Mucosa of rectum (tissue), 2 donors: Measurements from ENCODE around the gene NR2F1-AS1.

Experiments used
- H3K27ac ChIP-seq, 2 donors: one replicate each; pipeline ENCODE4 v1.7.0; 2013; ENCODE audit warnings: inconsistent platforms in 2 of 2, low read depth in 2 of 2, low read length in 2 of 2
- H3K27me3 ChIP-seq, 2 donors: one replicate each; pipeline ENCODE4 v1.7.0; 2013; ENCODE audit warnings: low read length in 2 of 2; ENCODE audit not compliant: control insufficient read depth in 2 of 2, insufficient read depth in 2 of 2
- H3K36me3 ChIP-seq, 2 donors: one replicate each; pipeline ENCODE4 v1.7.0; 2013; ENCODE audit warnings: low read length in 2 of 2; ENCODE audit not compliant: control insufficient read depth in 2 of 2, insufficient read depth in 2 of 2
- H3K4me1 ChIP-seq, 2 donors: one replicate each; pipeline ENCODE4 v1.7.0; 2013; ENCODE audit warnings: low read length in 2 of 2, mild to moderate bottlenecking in 1 of 2; ENCODE audit not compliant: control insufficient read depth in 2 of 2, insufficient read depth in 2 of 2
- H3K4me3 ChIP-seq, 2 donors: one replicate each; pipeline ENCODE4 v1.7.0; 2013; ENCODE audit warnings: low read length in 2 of 2
- H3K9ac ChIP-seq, 2 donors: one replicate each; pipeline ENCODE4 v1.7.0; 2013; ENCODE audit warnings: low read length in 2 of 2, low read depth in 1 of 2, mild to moderate bottlenecking in 1 of 2
- H3K9me3 ChIP-seq, 2 donors: one replicate each; pipeline ENCODE4 v1.7.0; 2013; ENCODE audit warnings: low read length in 2 of 2; ENCODE audit not compliant: control insufficient read depth in 2 of 2
- donor health status: healthy.
- donor health status: Normal muscosa, but diverticular disease.

NR2F1-AS1 gene

DNA sequence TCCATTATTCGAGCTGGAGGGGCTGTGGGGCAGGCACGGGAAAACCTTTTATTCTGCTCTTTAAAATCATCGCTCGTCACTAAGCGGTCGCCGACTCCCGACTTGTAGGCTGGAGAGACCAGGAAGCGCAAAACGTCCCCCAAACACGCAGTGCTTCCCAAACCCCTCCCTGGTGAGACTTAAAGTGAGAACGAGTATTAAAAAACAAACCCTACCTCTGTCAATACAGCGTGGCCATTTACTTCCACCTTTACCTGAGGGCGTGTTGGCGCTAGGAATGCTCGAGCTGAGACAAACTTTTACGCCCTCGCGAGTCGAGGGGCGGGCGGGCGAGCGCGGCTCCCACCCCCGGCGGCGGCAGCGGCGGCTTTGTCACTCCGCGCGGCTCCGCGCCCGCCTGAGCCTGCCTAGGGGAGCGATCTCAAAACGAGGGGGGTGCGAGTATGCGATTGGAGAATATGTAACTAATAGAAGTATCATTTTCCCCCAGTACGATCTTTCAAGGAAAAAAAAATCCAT, at the start of gene NR2F1-AS1:
NR2F1-AS1 (minus strand) TSS at position 293 of the 519 bp plus-strand sequence.
- Histone ChIP-seq H3K27ac (peak within 1 kb of the TSS; percentile 71 to 72), H3K4me3 (peak within 1 kb of the TSS; percentile 69 to 74), H3K4me1 (peaks cover 14 to 22% of the 10 kb centered on the region in 2 donors), H3K27me3 (peaks cover 44 to 52% of the 10 kb centered on the region in 2 donors), H3K36me3 (no peaks in the 10 kb centered on the region), H3K9me3 (no peaks in the 10 kb centered on the region), H3K9ac (peak within 1 kb of the TSS; percentile 52 to 72)

DNA sequence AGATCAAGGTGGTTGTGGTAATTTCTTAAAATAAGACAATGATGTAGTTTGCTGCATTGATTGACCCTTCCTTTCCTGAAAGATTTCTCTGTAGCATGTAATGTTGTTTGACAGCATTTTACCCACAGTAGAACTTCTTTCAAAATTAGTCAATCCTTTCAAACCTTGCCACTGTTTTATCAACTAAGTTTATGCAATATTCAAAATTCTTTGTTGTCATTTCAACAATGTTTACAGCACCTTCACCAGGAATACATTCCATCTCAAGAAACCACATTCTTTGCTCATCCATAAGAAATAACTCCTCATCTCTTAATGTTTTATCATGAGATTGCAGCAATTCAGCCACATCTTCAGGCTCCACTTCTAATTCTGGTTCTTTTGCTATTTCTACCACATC, 45.8 kb upstream of the NR2F1-AS1 start:
- H3K27ac ChIP-seq = no peak overlapping the region
- H3K9me3 ChIP-seq = no peaks in the 10 kb centered on the region
- peaks cover 0 to 3% of the 10 kb centered on the region in 2 donors for H3K27me3 ChIP-seq
- no peaks in the 10 kb centered on the region for H3K36me3 ChIP-seq
- H3K4me1 ChIP-seq = no peaks in the 10 kb centered on the region
- H3K9ac ChIP-seq = no peak overlapping the region
- no peak overlapping the region for H3K4me3 ChIP-seq

DNA sequence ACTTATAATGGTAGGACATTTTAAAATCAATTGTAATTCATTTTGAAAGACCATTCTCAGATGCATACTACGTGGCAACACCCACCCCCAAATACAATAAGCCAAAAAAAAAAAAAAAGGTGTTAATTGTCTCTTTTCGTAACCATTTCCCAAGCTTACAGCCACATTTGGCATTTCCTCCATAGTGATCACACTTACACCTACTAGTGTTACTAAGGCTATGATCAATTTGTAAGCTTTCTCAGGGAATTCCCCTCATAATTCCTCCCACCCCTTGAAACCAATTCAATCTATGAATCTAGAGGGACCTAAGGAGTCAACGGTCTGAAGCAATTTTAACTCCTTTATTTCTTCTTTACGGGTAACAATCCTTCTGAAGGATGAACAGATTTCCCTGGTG, 42.1 kb upstream of the NR2F1-AS1 start:
- H3K9ac ChIP-seq = no peak overlapping the region
- no peaks in the 10 kb centered on the region for H3K36me3 ChIP-seq
- no peaks in the 10 kb centered on the region for H3K9me3 ChIP-seq
- peaks cover 0 to 3% of the 10 kb centered on the region in 2 donors for H3K27me3 ChIP-seq
- H3K4me3 ChIP-seq = no peak overlapping the region
- H3K27ac ChIP-seq = no peak overlapping the region
- H3K4me1 ChIP-seq = peaks cover 0 to 3% of the 10 kb centered on the region in 2 donors

DNA sequence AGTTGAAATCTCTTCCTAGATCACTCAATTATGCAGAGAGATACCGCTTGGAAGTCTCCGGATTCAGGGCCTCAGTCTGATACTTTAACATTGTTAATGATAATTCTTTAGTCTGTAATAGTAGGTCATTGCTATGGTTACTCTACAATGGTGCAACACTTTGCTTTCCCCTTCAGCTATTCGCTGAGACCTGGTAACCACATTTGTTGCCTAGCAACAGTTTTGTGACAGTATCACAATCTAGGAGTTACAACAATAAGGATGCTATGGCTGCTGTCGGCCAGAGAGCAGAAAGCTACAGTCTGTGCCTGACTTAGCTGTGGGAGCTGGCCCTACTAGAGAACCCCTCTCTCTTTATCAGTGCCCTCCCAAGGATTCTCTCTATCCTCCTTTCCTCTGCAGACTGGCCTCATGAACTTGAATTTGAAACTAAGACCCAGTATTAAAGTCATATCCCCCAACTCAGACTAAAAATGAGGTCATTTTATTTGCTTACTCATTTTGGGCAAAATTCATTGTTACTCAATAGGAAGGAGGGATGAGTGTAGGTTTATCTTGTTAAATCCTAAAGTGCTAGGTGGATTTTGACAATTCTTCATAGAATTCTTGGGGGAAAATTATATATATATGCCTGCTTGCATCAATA, 41.3 kb upstream of the NR2F1-AS1 start:
- Histone ChIP-seq H3K27ac (no peak overlapping the region), H3K4me1 (peaks cover 0 to 3% of the 10 kb centered on the region in 2 donors), H3K4me3 (no peak overlapping the region), H3K27me3 (peaks cover 0 to 3% of the 10 kb centered on the region in 2 donors), H3K9ac (no peak overlapping the region), H3K36me3 (no peaks in the 10 kb centered on the region), H3K9me3 (no peaks in the 10 kb centered on the region)

DNA sequence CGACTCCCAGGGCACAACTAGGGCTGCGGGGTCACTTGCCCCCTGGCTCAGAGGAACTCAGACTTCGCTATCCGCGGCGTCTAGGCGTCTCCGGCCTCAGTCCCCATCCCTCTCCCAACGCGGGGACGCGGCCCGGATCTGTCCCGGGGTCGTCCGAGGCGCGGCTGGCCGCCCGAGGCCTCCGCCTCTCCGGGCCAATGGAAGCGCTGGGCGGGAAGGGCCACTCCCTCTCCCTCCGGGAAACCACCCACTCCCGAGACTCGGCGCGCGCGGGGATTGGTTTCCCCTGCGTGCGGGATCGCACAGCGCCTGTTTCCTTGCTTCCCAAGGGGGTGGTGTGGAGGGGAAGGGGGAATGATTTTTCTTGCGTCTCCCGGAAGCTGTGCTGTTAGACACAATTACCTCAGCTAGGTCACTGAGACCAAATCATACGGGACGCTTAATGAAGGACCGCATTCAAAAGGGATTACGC, 40.3 kb upstream of the NR2F1-AS1 start:
- Histone ChIP-seq H3K9me3 (no peaks in the 10 kb centered on the region), H3K9ac (peak overlapping the region in 1 of 2 donors; percentile 57), H3K4me3 (peak overlapping the region; percentile 70 to 71), H3K27me3 (peaks cover 0 to 3% of the 10 kb centered on the region in 2 donors), H3K4me1 (peaks cover 0 to 3% of the 10 kb centered on the region in 2 donors), H3K27ac (peak overlapping the region in 1 of 2 donors; percentile 61), H3K36me3 (no peaks in the 10 kb centered on the region)

DNA sequence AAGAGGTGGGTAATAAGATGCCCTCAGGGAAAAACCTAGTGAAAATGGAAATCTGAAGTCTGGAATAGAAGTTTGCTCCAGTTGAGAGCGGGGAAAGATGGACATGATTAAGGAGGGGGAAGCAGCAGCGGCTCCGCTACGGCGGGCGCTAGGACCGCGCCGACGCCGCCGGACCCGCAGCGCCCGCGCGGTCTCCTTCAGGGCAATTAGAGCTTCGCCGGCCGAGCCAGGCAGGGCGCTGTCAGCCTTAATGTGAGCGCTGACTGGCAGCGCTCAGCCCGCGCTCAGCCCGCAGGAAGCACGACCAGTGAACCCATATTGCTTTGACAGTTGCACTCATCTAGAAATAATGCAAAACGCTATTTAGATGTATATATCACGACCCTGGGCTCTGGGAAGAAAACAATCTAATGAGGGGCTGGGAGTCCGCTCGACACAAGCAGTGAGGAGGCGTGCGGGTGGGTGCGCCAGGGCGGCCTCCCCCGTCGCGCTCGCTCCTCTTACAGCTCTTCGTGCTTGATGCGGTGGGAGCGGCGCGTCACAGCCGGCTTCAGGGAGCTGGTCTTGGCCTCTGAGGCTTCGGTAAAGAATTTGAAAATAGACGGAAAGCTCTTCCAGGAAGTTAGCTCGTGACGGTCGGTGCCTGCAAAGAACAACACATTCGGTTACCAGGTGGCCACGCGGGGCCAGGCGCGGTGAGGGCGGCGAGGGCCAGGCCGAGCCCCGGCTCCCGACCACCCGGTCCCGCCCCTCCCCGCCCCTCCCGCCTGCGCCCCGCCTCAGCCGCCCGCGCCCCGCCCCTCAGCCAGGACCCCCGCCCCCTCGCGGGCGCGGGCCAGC, 39.7 kb upstream of the NR2F1-AS1 start:
- Histone ChIP-seq H3K4me1 (peaks cover 0 to 3% of the 10 kb centered on the region in 2 donors), H3K4me3 (peak overlapping the region; percentile 71 to 83), H3K27me3 (peaks cover 0 to 3% of the 10 kb centered on the region in 2 donors), H3K9me3 (no peaks in the 10 kb centered on the region), H3K36me3 (no peaks in the 10 kb centered on the region), H3K9ac (peak overlapping the region; percentile 26 to 57), H3K27ac (peak overlapping the region; percentile 39 to 61)

DNA sequence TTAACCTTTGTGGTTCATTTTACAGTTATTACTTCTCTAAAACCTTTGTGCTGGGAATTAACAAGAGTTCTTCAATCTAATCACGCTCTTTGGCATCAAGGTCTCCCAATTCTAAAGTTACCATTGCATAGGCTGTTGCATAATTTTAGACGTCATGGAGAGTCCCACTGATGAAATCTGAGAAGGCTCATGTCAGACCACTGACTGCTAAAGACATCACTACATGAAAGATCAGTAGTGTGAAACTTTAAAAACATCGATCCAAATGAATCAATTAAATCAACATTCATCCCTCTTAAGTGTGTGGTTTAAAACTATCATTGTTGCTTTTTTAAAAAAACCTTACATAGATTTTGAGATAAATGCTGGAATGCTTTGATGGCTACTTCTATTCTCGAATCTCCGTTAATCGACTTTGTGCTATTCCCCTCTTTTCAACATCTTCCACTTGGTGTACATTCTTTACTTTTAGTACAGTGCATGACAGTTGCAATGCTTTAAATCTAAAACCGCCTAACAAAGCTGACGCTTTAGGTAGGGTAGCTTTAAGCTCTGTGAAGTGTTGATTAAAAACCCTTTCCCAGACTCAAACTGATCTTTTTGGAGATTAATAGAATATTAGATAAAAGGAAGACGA, 35.6 kb upstream of the NR2F1-AS1 start:
- Histone ChIP-seq H3K4me1 (peaks cover 0 to 4% of the 10 kb centered on the region in 2 donors), H3K4me3 (no peak overlapping the region), H3K36me3 (no peaks in the 10 kb centered on the region), H3K27me3 (peaks cover 14 to 25% of the 10 kb centered on the region in 2 donors), H3K9me3 (no peaks in the 10 kb centered on the region), H3K27ac (no peak overlapping the region), H3K9ac (no peak overlapping the region)

DNA sequence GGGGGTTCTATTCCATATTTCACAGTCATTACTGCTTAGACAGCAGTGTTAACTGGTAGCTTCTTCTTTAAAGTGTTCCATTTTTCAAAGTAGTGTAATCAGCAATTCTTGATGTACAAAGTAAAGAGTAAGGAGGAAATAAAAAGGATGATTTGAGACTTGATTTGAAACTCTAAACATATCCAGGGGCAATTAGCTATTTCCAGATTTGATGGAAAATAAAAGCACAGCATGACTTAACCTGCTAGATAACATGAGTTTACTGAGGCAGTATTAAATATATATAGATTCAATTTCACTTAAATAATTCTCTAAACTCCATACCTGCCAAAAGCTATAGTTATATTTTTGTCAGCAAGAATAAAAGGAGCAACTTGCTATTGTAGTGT, 31.8 kb upstream of the NR2F1-AS1 start:
- Histone ChIP-seq H3K27me3 (peaks cover 50 to 59% of the 10 kb centered on the region in 2 donors), H3K36me3 (no peaks in the 10 kb centered on the region), H3K9me3 (no peaks in the 10 kb centered on the region), H3K4me3 (no peak overlapping the region), H3K4me1 (peaks cover 0 to 5% of the 10 kb centered on the region in 2 donors), H3K9ac (no peak overlapping the region), H3K27ac (no peak overlapping the region)

DNA sequence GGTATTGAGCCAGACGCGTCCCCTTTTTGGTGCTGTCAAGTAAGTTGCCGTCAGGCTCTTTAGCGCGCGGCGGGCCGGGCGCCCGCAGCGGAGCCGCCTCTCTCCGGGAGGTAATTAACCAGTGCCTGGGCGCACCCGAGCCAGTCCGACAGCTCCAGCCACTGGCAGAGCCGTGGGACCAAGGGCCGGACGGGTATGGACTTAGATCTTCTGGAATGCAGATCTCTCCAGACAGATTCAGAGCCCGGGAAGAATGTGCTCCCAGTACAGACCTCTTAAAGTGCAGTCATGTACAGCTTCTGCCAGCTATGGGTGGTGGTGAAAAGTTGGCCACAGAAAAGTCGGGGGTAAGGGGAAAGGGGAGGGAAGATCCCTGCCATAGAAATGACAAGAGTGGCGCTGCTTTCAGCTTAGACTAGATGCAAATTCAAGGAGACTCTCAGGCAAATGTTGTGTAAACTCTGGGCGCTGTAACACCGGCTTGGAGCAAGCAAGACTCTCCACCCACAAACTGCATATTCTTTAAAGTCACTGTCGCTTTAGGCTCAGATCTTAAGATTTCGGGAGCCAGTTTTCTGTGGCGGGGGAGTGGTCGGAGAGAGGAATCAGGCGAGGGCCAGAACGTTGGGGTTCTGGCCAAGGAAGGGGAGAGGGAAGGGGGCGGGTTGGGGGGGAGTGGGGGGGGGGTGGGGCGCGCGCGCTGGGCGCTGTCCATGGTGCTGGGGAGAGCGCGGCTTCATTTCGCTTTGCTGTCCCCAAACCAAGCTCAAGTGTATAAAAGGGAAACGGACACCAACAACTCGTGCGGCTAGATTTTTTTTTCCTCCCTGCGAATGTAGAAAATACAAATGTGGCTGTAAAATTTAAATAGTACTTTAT, 31.2 kb upstream of the NR2F1-AS1 start:
- peaks cover 0 to 7% of the 10 kb centered on the region in 2 donors for H3K4me1 ChIP-seq
- no peak overlapping the region for H3K4me3 ChIP-seq
- H3K9ac ChIP-seq = no peak overlapping the region
- H3K27ac ChIP-seq = no peak overlapping the region
- no peaks in the 10 kb centered on the region for H3K36me3 ChIP-seq
- H3K9me3 ChIP-seq = no peaks in the 10 kb centered on the region
- H3K27me3 ChIP-seq = peaks cover 56 to 65% of the 10 kb centered on the region in 2 donors
